ENCODE measurements around the gene PGGHG.
"Not testable (repeated sequence)": the region's sequence is repeated elsewhere in the genome, so short reads cannot be mapped to it uniquely, and the experiment has no call there.

Gene PGGHG

DNA sequence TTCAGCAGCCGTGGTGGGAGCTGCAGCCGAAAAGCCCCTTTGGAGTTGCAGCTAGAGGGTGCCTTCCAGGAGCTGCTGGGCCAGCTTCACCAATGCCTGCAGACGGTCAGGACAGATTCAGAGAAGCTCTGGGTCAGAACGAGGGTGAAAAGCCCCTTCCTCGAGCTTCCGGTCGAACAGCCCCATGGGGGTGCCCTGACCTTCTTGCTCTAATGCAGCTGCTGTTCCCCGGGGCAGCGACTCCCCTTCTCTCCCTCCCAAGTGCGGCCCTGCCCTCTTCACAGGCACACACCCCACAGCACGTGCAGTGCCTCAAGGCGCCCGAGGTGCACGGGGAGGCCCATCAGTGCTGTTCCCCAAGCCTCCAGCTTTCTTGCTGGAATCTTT, 41.4 kb downstream of the PGGHG start:
- DNase-seq (ENCODE audit: low read depth in 2 of 2): no peak

GRCh38 chr11:330694-331357, 41.9 kb downstream of the PGGHG start:
- DNase-seq (ENCODE audit: low read depth in 2 of 2): no peak

DNA sequence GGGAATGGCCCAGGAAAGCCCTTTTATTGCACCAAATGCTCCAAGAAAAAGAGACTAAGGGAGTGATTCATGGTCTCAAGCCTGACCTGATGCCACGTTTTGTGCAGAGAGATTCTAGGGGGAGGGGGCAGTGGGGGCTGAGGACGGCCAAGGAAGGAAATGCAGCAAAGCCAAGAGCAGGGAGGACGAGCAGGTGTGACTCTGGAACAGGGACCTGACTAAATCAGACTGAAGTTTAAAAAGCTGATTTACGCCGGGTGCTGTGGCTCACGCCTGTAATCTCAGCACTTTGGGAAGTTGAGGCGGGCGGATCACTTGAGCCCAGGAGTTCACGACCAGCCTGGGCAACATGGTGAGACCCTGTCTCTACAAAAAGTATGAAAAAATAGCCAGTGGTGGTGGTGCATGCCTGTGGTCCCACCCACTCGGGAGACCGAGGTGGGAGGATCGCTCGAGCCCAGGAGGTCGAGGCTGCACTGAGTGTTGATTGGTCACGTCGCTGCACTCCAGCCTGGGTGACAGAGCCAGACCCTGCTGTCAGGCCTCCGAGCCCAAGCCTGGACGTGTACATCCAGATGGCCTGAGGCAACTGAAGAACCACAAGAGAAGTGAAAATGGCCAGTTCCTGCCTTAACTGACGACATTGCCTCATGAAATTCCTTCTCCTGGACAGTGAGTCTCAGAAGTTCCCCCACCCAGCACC, 42.6 kb downstream of the PGGHG start:
- DNase-seq (ENCODE audit: low read depth in 2 of 2): no peak

- no peak for DNase-seq (ENCODE audit: low read depth in 2 of 2)
Observed at GRCh38 chr11:332651-333480, 43.9 kb downstream of the PGGHG start.

DNA sequence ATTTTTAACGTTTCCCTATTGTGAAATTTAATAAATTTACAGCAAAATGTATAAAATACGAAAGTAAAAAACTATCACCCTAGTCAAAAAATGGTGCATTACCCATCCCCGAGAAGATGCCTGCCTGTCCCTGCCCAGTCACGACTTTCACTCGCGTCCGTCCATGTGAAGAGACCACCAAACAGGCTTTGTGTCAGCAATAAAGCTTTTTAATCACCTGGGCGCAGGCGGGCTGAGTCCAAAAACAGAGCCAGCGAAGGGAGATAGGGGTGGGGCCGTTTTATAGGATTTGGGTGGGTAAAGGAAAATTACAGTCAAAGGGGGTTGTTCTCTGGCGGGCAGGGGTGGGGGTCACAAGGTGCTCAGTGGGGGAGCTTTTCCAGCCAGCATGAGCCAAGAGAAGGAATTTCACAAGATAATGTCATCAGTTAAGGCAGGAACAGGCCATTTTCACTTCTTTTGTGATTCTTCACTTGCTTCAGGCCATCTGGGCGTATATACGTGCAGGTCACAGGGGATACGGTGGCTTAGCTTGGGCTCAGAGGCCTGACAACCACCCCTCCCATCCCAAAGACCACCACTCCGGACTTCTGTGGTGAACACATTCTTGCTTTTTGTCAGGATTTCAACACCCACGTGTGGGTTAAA, 44.8 kb downstream of the PGGHG start:
- DNase-seq (ENCODE audit: low read depth in 2 of 2): not testable (repeated sequence)

DNA sequence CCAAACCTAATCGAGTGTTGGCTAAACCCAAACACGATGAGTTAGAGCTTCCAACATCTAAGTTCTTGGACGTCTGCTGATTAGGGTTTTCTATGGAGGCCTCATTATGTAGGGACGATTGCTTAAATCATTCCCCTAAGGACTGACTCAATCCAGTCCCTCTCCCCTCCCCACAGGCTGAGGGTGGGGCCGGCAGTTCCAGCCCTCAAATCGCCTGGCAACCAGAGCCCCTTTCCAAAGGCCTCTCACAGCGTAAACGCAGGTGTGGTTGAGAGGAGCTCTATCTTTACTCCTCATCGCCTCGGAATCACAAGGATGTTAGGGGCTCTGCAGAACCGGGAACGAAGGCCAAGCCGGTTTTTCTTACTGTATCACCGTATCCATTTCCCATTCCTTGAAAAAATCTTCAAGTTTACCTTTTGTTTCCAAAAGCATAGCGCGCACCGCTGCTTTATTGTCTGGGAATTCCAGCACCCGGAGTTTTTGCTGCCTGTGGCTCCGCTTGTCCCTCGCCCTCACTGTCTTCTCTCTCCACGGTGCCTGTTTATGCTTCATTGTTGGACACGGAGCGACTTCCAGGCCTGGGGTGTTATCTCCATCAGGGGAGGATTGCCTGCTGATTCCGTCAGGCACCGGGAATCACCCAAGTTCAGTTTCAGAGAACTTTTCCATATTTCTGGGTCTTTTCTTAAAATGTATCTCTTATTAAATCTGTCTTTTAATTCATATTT, 45.5 kb downstream of the PGGHG start:
- DNase-seq (ENCODE audit: low read depth in 2 of 2): no peak

GRCh38 chr11:335779-336658, 47.1 kb downstream of the PGGHG start:
- no peak for DNase-seq (ENCODE audit: low read depth in 2 of 2)

DNA sequence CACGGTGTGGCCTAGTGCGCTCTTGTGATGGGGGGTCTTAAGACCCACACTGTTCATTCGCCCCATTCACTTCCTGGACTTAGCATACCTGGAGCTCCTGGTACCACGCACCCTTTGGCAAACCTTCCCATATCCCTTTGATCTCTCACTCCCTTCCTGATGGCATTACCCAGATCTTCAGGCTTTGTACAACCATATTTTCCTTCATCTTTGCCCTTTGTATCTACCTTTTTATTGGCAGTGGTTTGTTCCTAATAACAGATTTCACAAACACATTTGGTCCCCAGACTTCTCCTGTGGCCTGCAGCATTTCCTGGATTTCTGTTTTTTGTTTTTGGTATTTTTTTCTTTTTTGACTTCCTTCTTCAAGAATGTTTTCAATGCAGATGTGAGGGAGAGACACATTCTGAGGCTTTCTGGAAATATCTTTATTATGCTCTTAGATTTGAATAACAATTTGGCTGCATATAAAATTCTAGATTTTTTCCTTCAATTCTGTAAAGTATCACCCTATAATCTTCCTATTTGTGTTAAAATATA, 47.8 kb downstream of the PGGHG start:
- DNase-seq (ENCODE audit: low read depth in 2 of 2): no peak

- DNase-seq (ENCODE audit: low read depth in 2 of 2): no peak
Observed at GRCh38 chr11:337711-338110, 48.8 kb downstream of the PGGHG start.

DNA sequence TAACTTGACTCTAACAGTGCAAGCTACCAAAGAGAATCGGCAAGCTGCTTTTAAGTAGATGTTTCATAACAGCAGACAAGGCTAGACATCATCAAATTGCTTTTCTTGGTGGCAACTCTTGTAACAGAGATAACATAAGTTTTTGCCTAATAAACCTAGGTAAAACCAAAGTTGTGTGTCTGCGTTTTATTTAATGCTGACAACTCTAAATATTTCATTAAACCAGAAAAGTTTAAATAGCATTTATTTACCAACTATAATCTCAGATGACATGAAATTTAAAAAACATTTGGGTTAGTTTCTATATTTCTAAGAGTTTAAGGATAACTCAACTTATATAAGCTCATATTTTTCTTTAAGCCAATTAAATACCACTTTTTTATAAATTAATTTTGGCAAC, 51.0 kb downstream of the PGGHG start:
- DNase-seq (ENCODE audit: low read depth in 2 of 2): no peak

DNA sequence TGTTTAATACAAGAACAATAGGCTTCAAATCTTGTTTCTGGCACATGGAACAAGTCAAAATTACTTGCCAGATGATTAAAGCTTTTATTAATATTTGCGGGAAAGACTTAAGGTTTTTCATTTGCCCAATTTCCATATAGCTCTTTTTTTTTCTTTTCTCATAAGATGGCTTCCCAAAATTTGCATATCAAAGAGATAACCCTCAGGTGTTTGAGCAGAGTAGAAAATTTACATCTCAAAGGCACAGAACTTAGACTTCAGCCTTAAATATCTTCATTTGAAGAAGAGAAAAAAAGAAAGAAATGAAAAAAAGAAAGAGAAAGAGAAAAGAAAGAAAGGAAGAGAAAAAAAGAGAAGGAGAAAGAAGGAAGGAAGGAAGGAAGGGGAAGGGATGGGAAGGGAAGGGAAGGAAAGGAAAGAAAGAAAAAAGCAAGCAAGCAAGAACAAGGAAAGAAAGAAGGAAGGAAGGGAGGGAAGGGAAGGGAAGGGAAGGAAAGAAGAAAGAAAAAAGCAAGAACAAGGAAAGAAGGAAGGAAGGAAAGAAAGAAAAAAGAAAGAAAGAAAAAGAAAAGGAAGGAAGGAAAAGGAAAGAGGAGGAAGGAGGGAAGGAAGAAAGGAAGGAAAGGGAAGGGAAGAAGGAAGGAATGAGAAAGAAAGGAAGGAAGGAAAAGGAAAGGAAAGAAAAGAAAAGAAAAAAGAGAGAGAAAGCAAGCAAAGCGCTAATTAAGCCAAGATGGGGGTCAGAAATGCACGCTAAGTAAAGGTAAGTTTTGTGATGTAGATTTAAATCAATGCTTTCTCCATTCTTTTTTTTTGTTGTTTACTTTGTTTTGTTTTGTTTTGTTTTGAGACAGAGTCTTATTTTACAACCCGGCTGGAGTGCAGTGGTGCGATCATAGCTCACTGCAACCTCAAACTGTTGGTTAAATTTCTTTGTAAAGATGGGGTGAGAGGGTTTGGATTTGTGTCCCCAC, 51.9 kb downstream of the PGGHG start:
- DNase-seq (ENCODE audit: low read depth in 2 of 2): no peak

DNA sequence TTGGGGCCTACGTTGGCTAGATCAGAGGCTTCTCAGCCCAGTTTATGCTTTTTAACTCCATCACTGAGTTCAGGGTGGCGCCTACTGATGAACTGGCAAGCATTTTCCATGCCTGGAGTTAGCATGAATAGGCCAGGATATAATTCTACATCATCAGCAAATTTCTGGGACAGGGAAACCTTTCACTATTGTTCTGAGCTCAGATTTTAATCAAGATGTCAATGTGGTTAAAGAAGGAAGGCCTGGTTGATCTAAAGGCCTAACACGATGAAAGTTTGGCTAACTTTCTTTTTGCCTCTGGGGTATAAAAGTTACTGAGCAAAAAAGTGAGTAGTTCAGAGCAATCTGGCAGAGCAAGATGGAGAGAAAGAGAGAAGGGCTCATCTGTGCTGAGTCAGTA, 53.4 kb downstream of the PGGHG start:
- DNase-seq (ENCODE audit: low read depth in 2 of 2): no peak

DNA sequence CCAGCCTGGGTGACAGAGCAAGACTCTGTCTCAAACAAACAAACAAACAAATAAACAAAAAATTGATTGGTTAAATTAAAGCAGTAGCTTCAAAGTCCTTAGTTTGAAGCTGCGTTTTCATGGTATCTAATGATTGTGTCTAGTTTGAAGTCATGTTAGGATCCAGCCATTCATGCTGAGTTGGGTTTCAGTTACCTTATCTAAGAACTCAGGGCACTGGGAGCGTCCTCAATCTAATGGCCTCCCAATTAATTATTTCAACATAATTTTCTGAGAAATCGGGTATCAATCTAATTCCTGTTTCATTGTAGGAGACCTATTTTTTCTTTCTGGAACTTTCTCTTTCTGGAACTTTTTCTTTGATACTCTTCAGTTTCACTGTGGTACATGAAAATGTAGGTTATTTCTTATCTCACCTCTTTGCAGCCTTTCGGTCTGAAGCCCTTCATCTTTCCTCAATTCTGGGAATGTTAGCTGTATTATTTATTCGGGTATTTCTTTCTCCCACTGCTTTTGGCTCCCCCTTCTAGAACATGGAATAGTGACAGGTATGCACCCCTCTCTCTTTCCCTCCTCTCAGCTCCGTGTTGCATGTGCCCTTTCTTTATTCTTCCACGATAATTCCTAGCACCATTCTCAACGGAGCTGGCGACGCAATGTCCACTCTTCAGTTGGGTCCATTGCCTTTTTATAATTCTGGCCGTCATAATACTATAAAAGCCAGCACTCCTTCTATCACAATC, 56.1 kb downstream of the PGGHG start:
- no peak for DNase-seq (ENCODE audit: low read depth in 2 of 2)

Measured in stimulated activated CD4-positive, alpha-beta T cell treated with anti-CD3 and anti-CD28 coated beads, Interleukin-15, amount 100 ng/mL, for 48 hours (primary cell).